Measurements from ENCODE around the gene CNGA4. TPM values are rescaled to one million over a fixed set of nuclear protein-coding genes. Genes with fewer than 3 reads are reported as not detected.

The CNGA4 gene, protein sequence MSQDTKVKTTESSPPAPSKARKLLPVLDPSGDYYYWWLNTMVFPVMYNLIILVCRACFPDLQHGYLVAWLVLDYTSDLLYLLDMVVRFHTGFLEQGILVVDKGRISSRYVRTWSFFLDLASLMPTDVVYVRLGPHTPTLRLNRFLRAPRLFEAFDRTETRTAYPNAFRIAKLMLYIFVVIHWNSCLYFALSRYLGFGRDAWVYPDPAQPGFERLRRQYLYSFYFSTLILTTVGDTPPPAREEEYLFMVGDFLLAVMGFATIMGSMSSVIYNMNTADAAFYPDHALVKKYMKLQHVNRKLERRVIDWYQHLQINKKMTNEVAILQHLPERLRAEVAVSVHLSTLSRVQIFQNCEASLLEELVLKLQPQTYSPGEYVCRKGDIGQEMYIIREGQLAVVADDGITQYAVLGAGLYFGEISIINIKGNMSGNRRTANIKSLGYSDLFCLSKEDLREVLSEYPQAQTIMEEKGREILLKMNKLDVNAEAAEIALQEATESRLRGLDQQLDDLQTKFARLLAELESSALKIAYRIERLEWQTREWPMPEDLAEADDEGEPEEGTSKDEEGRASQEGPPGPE
- 0.27 TPM for polyA plus RNA-seq (ENCODE audit: insufficient read length)

DNA sequence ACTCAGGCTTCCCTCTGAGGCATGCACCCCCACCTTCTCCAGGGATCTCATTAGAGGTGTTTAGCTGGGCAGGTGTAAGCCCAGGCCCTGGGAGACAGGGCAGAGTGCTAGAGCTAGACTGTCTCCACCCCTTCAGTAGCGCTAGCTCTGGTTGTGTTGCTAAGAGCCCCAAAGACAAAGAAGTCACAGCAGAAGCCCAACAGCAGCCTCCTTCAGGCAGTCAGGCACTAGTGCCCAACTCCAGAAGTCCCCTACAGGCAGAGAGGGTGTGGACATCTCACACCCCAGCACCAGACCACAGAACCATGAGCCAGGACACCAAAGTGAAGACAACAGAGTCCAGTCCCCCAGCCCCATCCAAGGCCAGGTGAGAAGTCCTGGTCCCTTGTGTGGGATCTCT is at the start of gene CNGA4:
Gene CNGA4 (plus strand): TSS at position 188 of the 400 bp plus-strand sequence. CDS start 118 bp downstream, at position 306.
- DNase-seq = no peak

DNA sequence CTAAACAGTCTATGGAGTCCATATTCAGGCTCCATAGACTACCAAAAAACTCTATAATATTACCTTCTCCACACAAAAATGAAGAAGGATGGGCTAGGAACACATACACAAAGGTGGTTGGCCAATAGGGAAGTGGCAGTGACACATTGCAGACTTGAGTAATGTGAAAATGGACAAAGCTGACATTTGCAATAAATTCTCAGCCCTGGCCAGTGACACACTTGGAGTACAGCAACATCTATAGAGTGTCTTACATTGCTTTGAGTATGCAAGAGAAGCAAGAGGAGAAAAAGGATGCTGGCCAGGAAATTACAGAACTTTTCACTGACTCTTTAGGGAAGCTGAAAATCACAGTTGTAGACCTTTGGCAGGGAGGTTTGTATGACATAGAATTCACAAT is 47.1 kb upstream of the CNGA4 start:
- no peak for DNase-seq

DNA sequence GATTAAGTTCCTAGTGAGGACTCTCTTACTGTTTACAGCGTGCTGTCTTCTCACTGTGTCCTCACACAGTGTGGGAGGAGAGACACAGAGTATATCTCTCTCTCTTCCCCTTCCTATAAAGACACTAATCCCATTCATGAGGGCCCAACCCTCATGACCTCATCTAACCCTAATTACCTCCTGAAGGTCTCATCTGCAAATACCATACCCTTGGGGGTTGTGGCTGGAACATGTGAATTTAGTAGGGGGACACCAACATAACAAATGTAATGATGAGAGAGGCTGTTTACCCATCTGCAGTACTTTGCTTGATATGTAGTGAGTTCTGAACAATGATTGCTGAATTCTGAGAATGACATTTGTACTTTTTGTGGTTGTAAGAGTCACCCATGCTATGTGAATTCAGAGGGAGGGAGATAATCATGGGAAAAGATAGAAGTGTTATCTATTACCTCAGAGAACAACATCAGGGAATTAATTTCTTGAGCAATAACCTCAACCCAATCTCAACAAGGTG is 44.8 kb upstream of the CNGA4 start:
- DNase-seq = no peak

DNA sequence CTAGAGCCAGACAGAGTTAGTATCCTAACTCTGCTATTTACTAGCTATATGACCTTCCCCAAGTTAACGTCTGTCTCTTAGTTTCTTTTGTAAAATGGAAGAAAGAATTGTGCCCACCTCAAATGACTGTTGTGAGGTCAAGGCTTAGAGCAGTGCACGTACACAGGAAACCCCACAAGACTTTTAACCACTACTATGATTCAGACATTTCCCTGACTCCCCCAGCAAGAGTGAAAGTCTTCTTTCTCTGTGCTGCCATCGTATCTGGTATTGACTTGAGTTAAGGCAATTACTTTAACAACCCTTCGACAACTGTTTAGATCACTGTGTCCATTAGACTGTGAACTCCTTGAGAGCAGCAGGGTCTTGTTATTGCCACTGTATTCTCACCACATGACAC is 42.5 kb upstream of the CNGA4 start:
- no peak for DNase-seq

DNA sequence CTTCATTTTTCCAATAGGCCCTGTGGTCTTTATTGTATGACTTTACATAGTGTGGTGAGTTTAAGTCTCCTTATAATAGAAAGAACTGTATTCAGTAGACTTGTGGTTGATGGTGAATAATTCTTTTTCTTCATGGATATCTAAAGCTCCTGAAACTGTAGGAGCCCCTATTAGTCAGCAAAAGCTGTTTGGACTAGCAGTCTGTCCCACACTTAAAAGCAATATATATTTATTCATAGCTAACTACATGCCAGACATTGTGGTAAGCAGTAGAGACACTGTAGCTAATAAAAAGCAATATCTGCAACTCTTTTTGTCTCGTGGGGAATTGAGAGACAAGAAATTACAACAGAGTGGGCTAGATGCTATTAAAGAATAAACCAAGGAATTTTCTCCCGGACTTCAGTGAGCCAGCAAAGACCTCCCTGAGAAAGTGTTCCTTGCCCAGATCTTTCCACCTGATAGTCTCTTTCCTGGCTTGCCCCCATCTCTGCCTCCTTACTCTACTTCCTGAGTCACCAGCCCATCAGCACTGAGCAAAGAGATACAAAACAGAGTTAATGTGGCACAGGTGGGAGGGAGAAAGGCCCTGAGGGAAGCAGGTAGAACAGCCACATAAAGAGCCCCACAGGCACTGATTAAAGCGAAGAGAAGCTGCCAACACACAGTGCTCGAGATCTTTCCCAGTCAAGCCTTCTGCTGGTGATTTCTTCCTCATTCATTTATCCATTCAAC is 41.3 kb upstream of the CNGA4 start:
- no peak for DNase-seq

DNA sequence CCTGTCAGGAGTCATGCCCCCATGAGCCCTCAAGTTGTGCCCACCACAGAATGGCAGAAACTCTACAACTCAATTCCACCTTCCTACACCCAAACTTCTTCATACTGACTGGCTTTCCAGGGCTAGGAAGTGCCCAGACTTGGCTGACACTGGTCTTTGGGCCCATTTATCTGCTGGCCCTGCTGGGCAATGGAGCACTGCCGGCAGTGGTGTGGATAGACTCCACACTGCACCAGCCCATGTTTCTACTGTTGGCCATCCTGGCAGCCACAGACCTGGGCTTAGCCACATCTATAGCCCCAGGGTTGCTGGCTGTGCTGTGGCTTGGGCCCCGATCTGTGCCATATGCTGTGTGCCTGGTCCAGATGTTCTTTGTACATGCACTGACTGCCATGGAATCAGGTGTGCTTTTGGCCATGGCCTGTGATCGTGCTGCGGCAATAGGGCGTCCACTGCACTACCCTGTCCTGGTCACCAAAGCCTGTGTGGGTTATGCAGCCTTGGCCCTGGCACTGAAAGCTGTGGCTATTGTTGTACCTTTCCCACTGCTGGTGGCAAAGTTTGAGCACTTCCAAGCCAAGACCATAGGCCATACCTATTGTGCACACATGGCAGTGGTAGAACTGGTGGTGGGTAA is 39.6 kb upstream of the CNGA4 start, which contains the start of gene OR52W1:
Gene OR52W1 (plus strand): TSS at position 51 of the 637 bp plus-strand sequence. CDS start 0 bp downstream, at position 51.
- no peak for DNase-seq

DNA sequence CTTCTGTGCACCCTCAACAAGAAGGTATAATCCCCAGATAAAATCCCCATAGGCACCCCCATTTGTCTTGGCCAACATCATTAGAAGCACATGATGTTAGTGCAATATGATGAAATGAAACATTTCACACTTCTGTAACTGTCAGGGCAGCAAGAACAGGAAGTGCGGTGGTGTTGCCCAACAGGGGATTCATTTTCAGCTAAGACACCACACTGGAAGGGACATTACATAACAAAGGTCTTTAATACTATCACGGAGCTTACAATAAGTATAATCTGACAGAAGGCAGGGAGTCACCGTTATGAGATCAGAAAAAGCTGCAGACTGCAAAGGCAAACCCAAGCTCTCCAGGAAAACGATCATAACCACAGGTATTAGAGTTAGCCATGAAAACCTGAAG is 37.9 kb upstream of the CNGA4 start:
- DNase-seq = peak; percentile 10

DNA sequence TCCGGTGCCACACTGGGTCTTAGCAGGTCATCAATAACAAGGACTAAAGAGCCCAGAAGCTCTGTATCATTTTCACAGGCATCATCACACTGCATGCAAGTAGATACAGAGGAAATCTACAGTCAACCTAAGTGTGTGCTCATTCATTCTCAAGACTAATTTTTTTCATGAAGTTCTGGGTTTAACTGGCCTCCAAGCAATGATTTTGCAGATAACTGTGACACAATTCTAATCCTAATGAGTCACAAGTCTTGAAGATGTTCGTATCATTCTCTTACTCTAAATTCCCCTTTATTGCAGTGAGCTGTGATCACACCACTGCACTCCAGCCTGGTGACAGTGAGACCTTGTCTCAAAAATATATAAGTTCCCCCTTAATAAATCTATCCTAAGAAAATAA is 37.4 kb upstream of the CNGA4 start:
- DNase-seq = no peak

DNA sequence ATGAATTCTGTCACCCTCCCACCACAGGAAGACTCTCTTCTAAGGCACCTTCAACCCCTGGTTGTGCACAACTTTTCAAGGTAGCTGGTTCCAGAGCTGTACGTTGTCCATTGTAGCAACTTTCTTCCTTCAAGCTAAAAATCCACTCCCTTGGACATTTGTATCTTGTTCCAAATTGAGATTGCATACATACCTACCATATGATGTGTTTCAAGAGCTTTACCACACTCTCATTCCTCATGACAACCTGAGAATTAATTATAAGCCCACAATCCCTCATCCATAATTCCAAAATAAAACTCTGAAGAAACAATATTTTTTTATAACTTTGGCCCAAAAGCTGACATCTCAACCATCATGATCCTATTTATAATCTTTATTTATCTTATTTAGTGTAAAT is 36.8 kb upstream of the CNGA4 start:
- no peak for DNase-seq

DNA sequence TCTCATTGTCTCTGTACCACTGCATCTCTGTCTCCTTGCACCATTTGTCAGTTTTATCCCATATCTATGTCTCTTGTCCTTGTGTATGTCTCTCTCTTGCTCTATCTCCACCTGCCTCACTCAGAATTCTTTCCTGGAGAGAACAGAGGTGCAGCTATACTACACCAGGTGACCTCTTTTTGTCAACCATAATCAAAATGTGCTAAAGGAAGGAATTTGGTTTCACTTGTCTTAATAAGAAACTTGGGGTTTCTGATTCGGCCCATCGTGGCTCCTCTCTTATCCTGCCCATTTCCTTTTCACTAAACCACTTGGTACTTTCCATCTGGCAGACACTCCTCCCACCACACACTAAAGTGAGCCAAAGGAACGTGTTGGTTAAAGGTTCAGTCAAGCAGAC is 35.6 kb upstream of the CNGA4 start:
- no peak for DNase-seq

DNA sequence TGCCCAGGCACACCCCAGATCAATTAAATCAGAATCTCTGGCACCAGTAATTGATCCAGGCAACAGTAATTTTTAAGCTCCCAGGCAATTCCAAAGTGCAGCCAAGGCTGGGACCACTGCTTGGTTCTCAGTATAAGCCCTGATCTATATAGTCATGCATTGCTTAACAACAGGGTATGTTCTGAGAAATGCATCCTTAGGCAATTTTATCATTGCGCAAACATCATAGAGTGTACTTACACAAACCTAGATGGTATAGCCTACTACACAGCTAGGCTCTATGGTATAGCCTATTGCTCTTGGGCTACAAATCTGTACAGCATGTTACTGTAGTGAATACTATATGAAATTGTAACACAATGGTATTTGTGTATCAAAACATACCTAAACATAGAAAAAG is 34.2 kb upstream of the CNGA4 start:
- no peak for DNase-seq

DNA sequence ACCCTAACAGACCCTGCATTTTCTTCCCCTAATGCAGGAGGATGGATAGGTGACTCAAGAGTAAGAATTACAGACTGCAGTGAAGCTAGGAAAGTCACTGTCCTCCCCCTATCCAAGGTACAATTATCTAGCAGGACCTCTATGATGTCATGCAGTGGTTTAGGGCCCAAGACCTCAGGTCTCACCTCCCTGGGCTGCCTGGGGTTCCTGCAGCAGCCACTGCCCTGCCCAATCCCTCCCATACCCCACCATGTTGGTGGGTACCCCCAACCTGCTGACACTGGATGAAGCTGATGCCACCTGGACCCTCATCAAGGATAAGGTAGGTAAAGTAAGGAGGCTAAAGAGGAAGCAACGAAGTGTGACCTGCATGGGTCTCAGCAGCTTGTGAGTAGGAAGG is 33.5 kb upstream of the CNGA4 start, which contains the start of gene C11orf42:
Gene C11orf42 (plus strand): TSS at position 192 of the 400 bp plus-strand sequence. CDS start 59 bp downstream, at position 251.
- DNase-seq = no peak

DNA sequence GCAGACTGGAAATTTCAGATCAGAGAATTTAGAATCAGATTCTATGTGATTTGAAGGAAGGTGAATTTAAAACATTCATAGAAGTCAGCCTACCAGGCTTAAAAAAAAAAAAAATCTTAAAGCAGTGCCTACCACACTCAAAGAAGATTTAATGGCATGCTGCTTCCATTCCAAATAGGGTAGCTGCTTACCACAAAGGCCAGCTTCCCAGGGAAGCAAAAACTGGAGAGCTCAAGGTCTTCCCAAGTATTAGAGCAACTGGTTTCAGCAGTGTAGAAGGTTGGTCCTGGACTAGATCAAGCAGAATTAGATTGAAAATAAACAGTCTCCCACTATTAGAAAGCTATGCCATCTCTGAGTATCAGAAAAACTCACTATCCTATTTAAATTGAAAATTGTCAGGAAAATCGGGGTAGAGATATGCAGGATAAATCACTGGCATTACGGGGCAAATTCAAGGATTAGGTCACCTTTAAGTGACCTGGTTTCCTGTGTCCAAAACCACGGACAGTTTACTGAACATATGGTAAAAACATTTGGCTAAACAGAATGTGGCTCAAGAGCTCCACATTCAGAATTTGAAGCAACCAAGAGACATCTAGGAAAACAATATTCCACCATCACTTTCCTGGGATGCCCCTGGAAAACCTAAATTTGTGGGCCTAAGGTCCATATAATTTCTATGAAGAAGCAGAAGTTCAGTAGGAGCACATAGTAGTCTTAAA is 32.3 kb upstream of the CNGA4 start:
- DNase-seq = no peak

DNA sequence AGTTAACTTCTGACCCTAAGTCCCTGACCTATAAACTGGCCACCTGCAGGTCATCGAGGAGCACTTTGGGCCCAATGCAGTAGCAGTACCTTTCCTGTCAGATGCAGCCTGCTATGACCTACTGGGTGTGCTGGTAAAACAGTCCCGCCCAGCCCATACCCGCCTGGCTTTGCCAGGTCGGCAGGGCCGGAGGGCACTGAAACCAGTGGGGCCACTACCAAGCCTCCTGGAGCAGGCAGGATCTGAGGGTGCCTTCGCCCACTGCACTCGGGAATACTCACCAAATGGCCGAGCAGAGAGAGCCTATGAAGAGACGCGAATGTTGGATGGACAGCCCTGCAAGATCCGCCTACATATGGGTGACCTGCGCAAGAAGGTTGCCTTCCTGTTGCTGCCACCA is 29.1 kb upstream of the CNGA4 start:
- no peak for DNase-seq

DNA sequence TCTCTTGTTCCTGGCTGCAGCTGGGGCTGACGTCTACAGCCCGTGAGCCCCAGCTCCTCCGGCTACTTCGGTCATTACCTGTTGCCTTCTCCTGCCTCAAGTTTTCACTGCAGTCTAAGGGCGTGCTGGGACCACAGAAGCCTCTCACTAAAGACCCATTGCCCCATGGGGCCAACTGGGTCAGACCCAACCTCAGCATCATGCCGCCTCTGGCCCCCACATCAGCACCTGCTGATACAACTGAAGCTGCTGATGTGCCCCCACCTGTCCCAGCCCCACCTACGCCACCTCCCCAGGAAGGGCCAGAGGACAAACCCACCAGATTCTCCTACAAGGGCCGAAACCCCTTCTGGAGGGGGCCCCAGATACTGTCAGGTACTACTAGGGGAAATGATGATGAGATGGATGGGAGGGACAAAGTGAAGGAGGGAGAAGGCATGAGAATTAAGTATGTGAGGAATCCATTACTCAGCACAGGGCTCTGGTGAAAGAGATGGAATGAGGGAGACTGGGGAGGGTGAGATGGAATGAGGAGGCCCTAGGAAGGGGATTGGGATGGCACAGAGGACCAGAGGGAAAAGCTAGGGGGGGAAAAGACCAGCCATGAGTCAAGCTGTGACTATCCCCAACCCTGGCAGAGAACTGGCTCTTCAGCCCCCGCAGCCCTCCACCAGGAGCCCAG is 28.5 kb upstream of the CNGA4 start:
- DNase-seq = no peak

DNA sequence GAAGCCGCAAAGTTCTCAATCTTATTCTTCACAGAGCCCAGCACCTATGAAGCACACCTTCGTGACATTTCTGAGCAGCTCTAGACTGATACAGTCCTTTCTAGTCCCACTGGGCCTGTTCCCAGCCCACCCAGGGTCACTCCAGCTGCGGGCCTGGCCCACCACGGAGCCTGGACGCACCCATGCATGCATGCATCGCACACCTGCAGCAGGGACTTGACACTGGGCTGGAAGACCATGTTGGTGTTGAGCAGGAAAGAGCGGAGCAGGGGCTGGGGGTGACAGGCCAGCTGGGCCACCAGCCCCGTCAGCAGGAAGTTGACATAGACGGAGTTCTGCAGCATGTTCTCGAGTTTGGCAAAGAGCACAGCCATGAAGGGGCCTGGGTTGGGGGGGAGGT is 24.4 kb upstream of the CNGA4 start:
- no peak for DNase-seq

DNA sequence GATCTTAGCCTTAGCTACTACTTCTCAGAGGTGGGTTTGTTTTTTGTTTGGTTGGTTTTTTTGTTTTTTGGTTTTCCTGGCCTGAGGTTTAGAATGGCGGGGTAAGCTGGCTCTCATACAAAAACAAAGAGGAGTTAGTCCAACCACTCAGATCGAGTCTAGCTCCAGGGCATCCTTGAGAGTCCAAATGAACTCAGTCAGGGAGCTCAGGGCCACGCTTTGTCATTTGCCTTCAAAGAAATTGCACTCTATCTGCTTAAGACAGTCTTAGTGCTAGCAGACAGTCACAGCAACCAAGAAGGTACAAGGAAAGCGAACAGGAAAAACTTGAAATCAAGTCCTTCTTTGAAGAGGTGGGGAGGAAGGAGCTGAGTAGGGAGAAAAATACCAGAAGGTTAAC is 22.4 kb upstream of the CNGA4 start:
- DNase-seq = no peak

DNA sequence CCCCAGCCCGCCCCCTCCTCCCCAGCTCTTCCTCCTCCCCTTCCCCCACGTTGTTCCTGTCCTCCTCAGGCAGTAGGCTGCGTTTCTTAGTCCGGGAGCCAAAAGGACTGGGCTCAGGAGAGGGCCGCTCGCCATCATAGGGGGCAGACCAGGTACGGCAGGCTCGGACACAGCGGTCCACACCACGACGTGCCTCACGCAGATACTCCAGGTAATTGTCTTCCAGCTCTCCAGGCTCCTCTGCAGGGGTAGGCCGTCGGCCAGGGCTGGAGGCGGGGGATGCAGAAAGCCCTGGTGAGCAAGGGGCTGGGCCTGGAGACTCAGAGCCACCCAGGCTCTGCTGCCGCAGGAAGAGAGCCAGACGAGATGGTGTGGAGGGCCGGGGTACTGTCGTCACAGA is 21.2 kb upstream of the CNGA4 start:
- no peak for DNase-seq

DNA sequence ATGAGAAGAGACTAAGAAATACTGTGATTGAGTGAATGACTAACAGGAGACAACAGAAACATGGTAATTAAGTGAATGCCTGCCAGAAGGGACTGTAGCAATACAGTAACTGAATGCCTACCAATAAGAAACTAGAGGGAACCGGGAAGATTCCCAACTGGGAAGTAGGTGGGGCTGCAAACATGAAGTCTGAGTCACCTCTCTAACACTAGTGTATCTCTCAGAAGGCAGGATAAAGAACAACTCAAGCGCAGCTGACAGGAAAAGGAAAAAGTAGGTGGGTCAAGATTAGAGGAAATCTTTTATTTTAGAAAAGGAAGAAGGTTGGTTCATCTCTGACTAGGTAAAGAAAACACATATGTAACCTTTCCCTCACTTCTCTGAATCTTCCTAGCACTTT is 19.5 kb upstream of the CNGA4 start:
- no peak for DNase-seq

DNA sequence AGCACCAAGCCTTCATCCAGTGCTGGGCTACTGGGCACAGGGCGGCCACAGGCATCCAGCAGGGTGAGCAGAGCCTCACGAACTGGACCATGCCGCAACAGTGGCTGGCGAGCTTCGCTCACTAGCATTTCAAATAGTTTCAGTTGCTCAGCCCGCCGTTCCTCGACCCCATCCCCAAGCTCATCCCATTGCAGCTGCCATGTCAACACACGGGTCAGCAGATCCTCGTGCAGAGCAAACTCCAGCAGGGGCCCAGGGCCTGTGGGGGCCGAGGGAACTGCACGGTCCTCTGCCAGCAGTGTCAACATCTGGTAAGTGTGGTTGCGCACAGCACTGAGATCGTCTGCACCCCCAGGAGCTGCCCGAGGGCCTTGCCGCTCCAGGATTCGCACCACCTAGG is 15.0 kb upstream of the CNGA4 start:
- no peak for DNase-seq

DNA sequence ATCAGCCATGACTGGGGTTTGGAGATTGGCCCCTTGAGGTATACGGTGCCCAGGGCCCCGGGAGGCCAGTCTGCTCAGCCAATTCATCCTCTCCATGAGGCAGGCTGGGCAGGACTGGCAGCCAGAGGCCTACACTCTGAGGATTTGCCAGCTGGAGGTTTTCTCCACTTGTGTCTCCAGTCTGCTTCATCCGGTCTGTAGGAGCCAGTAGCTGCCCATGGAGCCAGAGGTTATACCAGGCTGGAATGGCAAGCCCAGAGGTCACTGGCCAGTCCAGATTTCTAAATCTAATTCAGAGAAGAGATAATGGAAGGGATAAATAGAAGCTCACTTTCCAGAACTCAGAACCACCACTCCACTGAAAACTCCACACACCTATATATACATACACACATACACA is 14.5 kb upstream of the CNGA4 start:
- no peak for DNase-seq
